H1 (cell line): ENCODE results near the gene LRPAP1. TPM values are rescaled to one million over a fixed set of nuclear protein-coding genes. Genes with fewer than 3 reads are reported as not detected.
A peak's percentile ranks its signal among the peaks of the same experiment; 100 is the strongest.

ENCODE experiments used
- CTCF ChIA-PET: fragments of 300-600 bp; sonication (Branson Sonifier 250); formaldehyde crosslinking; loops from one replicate; lab custom pipeline; 2021; ENCODE audit not compliant: partially characterized antibody; lab: Charles Lee
- POLR2A ChIA-PET: fragments of 300-600 bp; sonication (Branson Sonifier 250); formaldehyde crosslinking; loops from one replicate; lab custom pipeline; 2021; ENCODE audit warnings: inconsistent platforms; ENCODE audit not compliant: partially characterized antibody; lab: Charles Lee
- DNase-seq, 2 experiments: peaks; one replicate each; pipeline versions ENCODE4 v3.0.0 to v3.0.0-alpha.2; 2010 to 2022; ENCODE audit warnings: low spot score in 2 of 2, low read depth in 1 of 2, mixed read lengths in 1 of 2
- FAIRE-seq: peaks from 2 replicates; lab custom pipeline; 2011; peaks lifted over from hg19 to GRCh38; lab: Jason Lieb, UNC
- H2AFZ ChIP-seq: 2 replicates; pipeline ENCODE4 v1.8.1; 2012; ENCODE audit warnings: low read length, inconsistent platforms
- H2AK5ac ChIP-seq: 2 replicates; pipeline ENCODE4 v1.6.1; 2013; ENCODE audit warnings: low read depth, low read length
- H2BK120ac ChIP-seq: replicated peaks from 2 replicates; pipeline ENCODE3; 2013; ENCODE audit warnings: low read depth, low read length, inconsistent platforms
- H2BK12ac ChIP-seq: 2 replicates; pipeline ENCODE4 v1.6.1; 2013; ENCODE audit warnings: low read depth, low read length
- H2BK15ac ChIP-seq: 2 replicates; pipeline ENCODE4 v1.6.1; 2013; ENCODE audit warnings: low read length
- H2BK20ac ChIP-seq: 2 replicates; pipeline ENCODE4 v1.6.1; 2013; ENCODE audit warnings: low read length
- H2BK5ac ChIP-seq: 2 replicates; pipeline ENCODE4 v1.6.1; 2013; ENCODE audit warnings: low read depth, low read length
- H3K14ac ChIP-seq: 2 replicates; pipeline ENCODE4 v1.6.1; 2013; ENCODE audit warnings: inconsistent platforms; ENCODE audit not compliant: insufficient read length
- H3K18ac ChIP-seq: 2 replicates; pipeline ENCODE4 v1.6.1; 2013; ENCODE audit warnings: low read length; ENCODE audit errors: extremely low read depth
- H3K23ac ChIP-seq: 2 replicates; pipeline ENCODE4 v1.6.1; 2013; ENCODE audit warnings: inconsistent platforms; ENCODE audit not compliant: insufficient read length
- H3K23me2 ChIP-seq: 2 replicates; pipeline ENCODE4 v1.6.1; 2013; ENCODE audit warnings: low read depth, low read length
- H3K27ac ChIP-seq: 2 replicates; pipeline ENCODE4 v1.6.1; 2011; ENCODE audit warnings: low read depth, low read length, inconsistent platforms
- H3K27me3 ChIP-seq, 4 experiments: replicated peaks in 1 of 4; 1 replicate in 1 of 4; 2 replicates in 3 of 4; pipeline versions ENCODE4 v1.6.1 to v1.8.1; 2011 to 2013; ENCODE audit warnings: low read length in 3 of 4, mild to moderate bottlenecking in 3 of 4, inconsistent platforms in 2 of 4, mixed read lengths in 2 of 4, moderate library complexity in 1 of 4; ENCODE audit not compliant: control insufficient read depth in 3 of 4, insufficient read depth in 3 of 4; ENCODE audit errors: extremely low read depth in 1 of 4
- H3K36me3 ChIP-seq, 4 experiments: 2 replicates each; pipeline versions ENCODE4 v1.6.1 to v1.8.1; 2011 to 2013; ENCODE audit warnings: mild to moderate bottlenecking in 4 of 4, low read length in 3 of 4, moderate library complexity in 2 of 4, control low read depth in 1 of 4, inconsistent platforms in 1 of 4; ENCODE audit not compliant: insufficient read depth in 4 of 4, control insufficient read depth in 2 of 4
- H3K4ac ChIP-seq: replicated peaks from 2 replicates; pipeline ENCODE3; 2013; ENCODE audit warnings: low read length, low read depth, mixed read lengths, inconsistent platforms; ENCODE audit not compliant: insufficient read length
- H3K4me1 ChIP-seq, 4 experiments: replicated peaks in 1 of 4; 1 replicate in 1 of 4; 2 replicates in 3 of 4; pipeline versions ENCODE4 v1.6.1 to v1.8.1; 2011 to 2013; ENCODE audit warnings: low read length in 3 of 4, inconsistent platforms in 2 of 4, mixed read lengths in 1 of 4; ENCODE audit not compliant: insufficient read depth in 4 of 4, control insufficient read depth in 3 of 4
- H3K4me2 ChIP-seq, 2 experiments: 2 replicates each; pipeline versions ENCODE4 v1.6.1 to v1.8.1; 2011 to 2013; ENCODE audit warnings: low read depth in 2 of 2, low read length in 2 of 2, control low read depth in 1 of 2, inconsistent platforms in 1 of 2, mild to moderate bottlenecking in 1 of 2; ENCODE audit not compliant: insufficient read depth in 1 of 2
- H3K4me3 ChIP-seq, 4 experiments: fragments of 200-600, 300-600 bp in 1 of 4; sonication (generic), shearing (Covaris generic), sonication (Bioruptor Twin) in 1 of 4; 2 replicates each; pipeline versions ENCODE4 v1.5.1 to v1.8.1; 2011 to 2016; ENCODE audit warnings: low read length in 4 of 4, low read depth in 3 of 4, control low read depth in 2 of 4, inconsistent platforms in 2 of 4, mild to moderate bottlenecking in 2 of 4, mixed read lengths in 1 of 4, moderate library complexity in 1 of 4; ENCODE audit not compliant: insufficient read depth in 2 of 4; ENCODE audit errors: extremely low read depth in 1 of 4
- H3K56ac ChIP-seq: replicated peaks from 2 replicates; pipeline ENCODE3; 2013; ENCODE audit warnings: low read depth, mild to moderate bottlenecking, mixed read lengths, low read length, inconsistent platforms; ENCODE audit not compliant: insufficient read length
- H3K79me1 ChIP-seq: 2 replicates; pipeline ENCODE4 v1.6.1; 2013; ENCODE audit warnings: low read depth, low read length, control low read depth
- H3K79me2 ChIP-seq, 2 experiments: 2 replicates each; pipeline versions ENCODE4 v1.6.1 to v1.8.1; 2012 to 2013; ENCODE audit warnings: low read length in 2 of 2, mild to moderate bottlenecking in 2 of 2, inconsistent platforms in 1 of 2; ENCODE audit not compliant: insufficient read depth in 2 of 2, control insufficient read depth in 1 of 2
- H3K9ac ChIP-seq, 4 experiments: replicated peaks in 1 of 4; 1 replicate in 1 of 4; 2 replicates in 3 of 4; pipeline versions ENCODE4 v1.6.1 to v1.8.1; 2011 to 2013; ENCODE audit warnings: low read depth in 3 of 4, low read length in 3 of 4, control low read depth in 2 of 4, mild to moderate bottlenecking in 2 of 4, moderate library complexity in 2 of 4, inconsistent platforms in 1 of 4; ENCODE audit errors: extremely low read depth in 1 of 4
- H3K9me3 ChIP-seq, 2 experiments: 2 replicates each; pipeline versions ENCODE4 v1.6.1 to v1.8.1; 2012 to 2013; ENCODE audit warnings: mild to moderate bottlenecking in 2 of 2, moderate library complexity in 2 of 2, control low read depth in 1 of 2, inconsistent platforms in 1 of 2, low read depth in 1 of 2, low read length in 1 of 2, mixed read lengths in 1 of 2; ENCODE audit not compliant: insufficient read depth in 2 of 2
- H4K20me1 ChIP-seq, 2 experiments: replicated peaks in 1 of 2; 2 replicates each; pipeline versions ENCODE3 to v1.8.1; 2011 to 2013; ENCODE audit warnings: inconsistent platforms in 2 of 2, low read length in 2 of 2, mild to moderate bottlenecking in 1 of 2; ENCODE audit not compliant: insufficient read depth in 2 of 2, control insufficient read depth in 1 of 2
- H4K5ac ChIP-seq: 2 replicates; pipeline ENCODE4 v1.6.1; 2013; ENCODE audit warnings: low read length, low read depth, mixed read lengths, inconsistent platforms; ENCODE audit not compliant: insufficient read length
- H4K8ac ChIP-seq: 2 replicates; pipeline ENCODE4 v1.8.0; 2013; ENCODE audit warnings: mild to moderate bottlenecking, moderate library complexity, low read length, inconsistent platforms; ENCODE audit not compliant: insufficient read depth; ENCODE audit errors: extremely low read depth
- H4K91ac ChIP-seq: replicated peaks from 2 replicates; pipeline ENCODE3; 2013; ENCODE audit warnings: low read length, mixed read lengths, inconsistent platforms; ENCODE audit not compliant: insufficient read length
- GABPA ChIP-seq: IDR thresholded peaks from 2 replicates; pipeline ENCODE4 v1.6.1; 2011; ENCODE audit warnings: mild to moderate bottlenecking, low read length, moderate library complexity, borderline replicate concordance; ENCODE audit not compliant: insufficient read depth
- POLR2AphosphoS5 ChIP-seq: IDR thresholded peaks from 2 replicates; pipeline ENCODE4 v1.6.1; 2011; ENCODE audit warnings: low read depth, low read length
- SUZ12 ChIP-seq: fragments of 200-600 bp; sonication (generic); IDR thresholded peaks from 2 replicates; pipeline ENCODE4 v1.6.1; 2012; ENCODE audit warnings: mild to moderate bottlenecking, inconsistent platforms, low read length, moderate library complexity, mixed read lengths
- TAF1 ChIP-seq: IDR thresholded peaks from 2 replicates; pipeline ENCODE4 v1.6.1; 2011; ENCODE audit warnings: mild to moderate bottlenecking, low read depth, low read length
- WGBS, 2 experiments: shearing (Covaris generic) in 1 of 2; methylation state at CpG; one replicate each; pipeline versions ENCODE4 v1.1.6 to v1.1.7; 2013 to 2015; ENCODE audit warnings: low lambda C conversion rate in 2 of 2, mixed read lengths in 2 of 2, inconsistent platforms in 1 of 2, low coverage in 1 of 2, missing lambda C conversion rate in 1 of 2; ENCODE audit not compliant: insufficient replicate concordance in 2 of 2, insufficient coverage in 1 of 2, insufficient read length in 1 of 2; ENCODE audit errors: extremely low coverage in 1 of 2, missing lambda C conversion rate in 1 of 2; 5-methylcytosine and 5-hydroxymethylcytosine counted together
- polyA plus RNA-seq, 7 experiments: library from polyadenylated mRNA; depleted of rRNA in 3 of 7; stranded (reverse) in 5 of 7; unstranded in 2 of 7; fragments of >200 nt in 5 of 7; fragments of 200-250 nt in 2 of 7; gene quantifications; 1 replicate in 5 of 7; 2 replicates in 1 of 7; 4 replicates in 1 of 7; pipeline versions ENCODE4 v1.2.1 to v1.2.3, GENCODE V29; 2011 to 2013; ENCODE audit warnings: missing spikeins in 2 of 7, mixed read lengths in 2 of 7
- total RNA-seq: library from RNA; stranded (reverse); fragmentation: NEBNext Ultra II Directional; extraction: Animal tissue kit (Norgen Biotek cat#: 25700); gene quantifications from 2 replicates; pipeline ENCODE4 v1.2.1, GENCODE V29; 2021

The LRPAP1 gene
- total and polyA plus RNA-seq, 2 of the 8 experiments (the other 6 are each of a cell fraction or from before 2014, with no cell fraction given), result 31.1 to 101 TPM

GRCh38 chr4:3489451-3489962, 42.7 kb downstream of the LRPAP1 start:
- no peak overlapping the region for H2BK5ac ChIP-seq
- WGBS, 2 experiments, result 75 to 100% methylated on average over 2 to 15 of the region's 20 CpGs
- H3K14ac ChIP-seq, result no peak overlapping the region
- no peak overlapping the region for H3K4ac ChIP-seq
- no peaks in the 10 kb centered on the region for H3K79me2 ChIP-seq
- no peak overlapping the region for H2BK12ac ChIP-seq
- ChIA-PET CTCF (interaction anchor here (0.9 to 1.1 kb wide), 2 partner anchors 8 to 10 kb away, joined by 4 to 5 read pairs; no protein-coding TSS in a partner anchor), POLR2A (no interaction called here)
- H3K9me3 ChIP-seq, result no peaks in the 10 kb centered on the region
- H3K23me2 ChIP-seq, result no peaks in the 10 kb centered on the region; the same call in 1 of the 2 replicates
- H2BK20ac ChIP-seq, result no peak overlapping the region
- H3K36me3 ChIP-seq, result no peaks in the 10 kb centered on the region
- H2AFZ ChIP-seq, result no peak overlapping the region
- FAIRE-seq (no peak), DNase-seq (no peak)
- no peak overlapping the region for H2BK120ac ChIP-seq
- no peak overlapping the region for H4K5ac ChIP-seq
- H4K20me1 ChIP-seq, result peaks cover 4 to 17% of the 10 kb centered on the region in 2 experiments
- H3K56ac ChIP-seq, result no peak overlapping the region
- no peak overlapping the region for H4K91ac ChIP-seq
- no peak overlapping the region for H3K27ac ChIP-seq
- no peak overlapping the region for H3K18ac ChIP-seq
- no peak overlapping the region for H2BK15ac ChIP-seq
- no peak overlapping the region for H4K8ac ChIP-seq
- no peaks in the 10 kb centered on the region for H3K79me1 ChIP-seq
- no peak overlapping the region for H3K4me2 ChIP-seq
- H3K23ac ChIP-seq, result no peak overlapping the region
- TF ChIP-seq GABPA (peak; percentile 62; the same call in 1 of the 2 replicates), POLR2AphosphoS5 (no peak), TAF1 (no peak), SUZ12 (no peak)
- H3K27me3 ChIP-seq, result peaks cover 47 to 95% (median 87%) of the 10 kb centered on the region in 4 experiments
- peaks cover 0 to 34% (median 24%) of the 10 kb centered on the region in 4 experiments; a peak in 6 of 7 replicates for H3K4me1 ChIP-seq
- H2AK5ac ChIP-seq, result 0 out of 2 replicates have a peak overlapping the region, but pooled peaks have one; percentile 6
- H3K4me3 ChIP-seq, result no peak overlapping the region
- no peak overlapping the region for H3K9ac ChIP-seq
